Osteocyte (in vitro differentiated cells): Measurements from ENCODE around the gene MRPL30. TPM values are rescaled to one million over a fixed set of nuclear protein-coding genes. Genes with fewer than 3 reads are reported as not detected.
A peak's percentile ranks its signal among the peaks of the same experiment; 100 is the strongest.

Experiments
- DNase-seq: peaks from one replicate; pipeline ENCODE4 v3.0.0; 2021; ENCODE audit warnings: mixed read lengths; ENCODE audit not compliant: unreplicated experiment; ENCODE audit errors: extremely low spot score
- H3K27ac Mint-ChIP-seq: one replicate; pipeline ENCODE4 v1.8.0; 2021; ENCODE audit warnings: mild to moderate bottlenecking, mixed read lengths; ENCODE audit not compliant: unreplicated experiment
- H3K27me3 Mint-ChIP-seq: one replicate; pipeline ENCODE4 v1.8.0; 2021; ENCODE audit warnings: mixed read lengths; ENCODE audit not compliant: unreplicated experiment
- H3K36me3 Mint-ChIP-seq: one replicate; pipeline ENCODE4 v1.8.0; 2021; ENCODE audit warnings: mixed read lengths; ENCODE audit not compliant: unreplicated experiment
- H3K4me1 Mint-ChIP-seq: one replicate; pipeline ENCODE4 v1.8.0; 2021; ENCODE audit warnings: mixed read lengths; ENCODE audit not compliant: unreplicated experiment
- H3K4me3 Mint-ChIP-seq: one replicate; pipeline ENCODE4 v1.8.0; 2021; ENCODE audit warnings: mild to moderate bottlenecking, moderate library complexity, mixed read lengths; ENCODE audit not compliant: unreplicated experiment
- H3K9me3 Mint-ChIP-seq: one replicate; pipeline ENCODE4 v1.8.0; 2021; ENCODE audit warnings: mixed read lengths; ENCODE audit not compliant: unreplicated experiment
- CTCF ChIP-seq: fragments of 200-600 bp; sonication (generic); IDR thresholded peaks from 2 replicates; pipeline ENCODE4 v1.5.0; 2021; ENCODE audit warnings: antibody characterized with exemption, mild to moderate bottlenecking, moderate library complexity
- total RNA-seq: library from RNA; stranded (reverse); gene quantifications from 2 replicates; pipeline ENCODE4 v1.2.1, GENCODE V29; 2021

Gene MRPL30
- total RNA-seq, 1 donor from 2014 or later: 23.1 TPM

DNA sequence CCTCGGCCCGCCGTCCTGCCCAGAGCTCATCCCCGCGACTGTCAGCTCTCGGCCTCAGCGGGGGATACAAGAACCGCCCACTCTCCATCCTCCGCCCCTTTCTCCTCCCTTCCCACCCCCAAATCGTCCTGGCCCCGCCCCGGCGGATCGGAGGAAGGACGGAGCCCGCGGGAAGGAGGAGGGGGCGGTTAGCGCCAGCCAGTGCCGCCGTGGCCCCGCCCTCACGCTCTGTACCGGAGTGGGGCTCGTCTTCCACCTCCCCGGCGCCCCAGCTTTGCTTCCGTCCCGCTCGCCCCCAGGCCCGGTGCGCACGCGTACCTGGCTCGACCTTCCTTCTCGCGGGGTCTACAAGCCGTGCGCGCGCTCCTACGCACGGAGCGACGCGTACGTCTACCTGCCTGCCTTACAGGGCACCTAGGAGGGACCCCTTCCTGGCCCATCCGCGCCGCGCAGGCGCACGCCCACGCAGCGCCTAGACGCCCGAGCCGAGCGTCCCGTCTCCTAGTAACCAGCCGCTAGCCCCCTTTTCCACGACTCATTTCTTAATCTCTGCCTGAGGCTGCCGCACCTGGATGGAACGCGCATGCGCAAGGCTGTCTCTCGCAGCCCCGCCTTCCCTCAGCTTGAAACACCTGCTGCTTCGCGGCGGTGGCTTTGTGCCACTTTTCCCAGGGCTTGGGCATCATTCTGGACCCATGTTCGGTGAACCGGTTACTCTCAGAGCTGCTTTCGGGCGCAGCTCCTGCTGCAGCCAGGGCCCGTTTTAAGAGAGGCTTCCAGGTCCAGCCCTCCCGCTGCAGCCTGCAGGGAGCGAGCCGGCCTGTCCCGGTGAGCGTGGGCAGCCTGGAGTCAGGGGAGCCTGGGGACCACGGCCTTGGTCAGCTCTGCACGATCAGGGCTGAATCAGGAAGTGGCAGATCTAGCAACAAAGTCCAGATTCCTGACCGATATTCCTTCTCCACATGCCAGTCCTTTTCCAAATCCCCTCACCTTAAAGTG is 39.6 kb upstream of the MRPL30 start, which contains the start of gene C2orf15:
Gene C2orf15 (plus strand): TSS at position 598 of the 999 bp plus-strand sequence. CDS start 8,852 bp downstream, outside the sequence.
- H3K4me1 Mint-ChIP-seq: peaks cover 7% of the 10 kb centered on the region
- peak; percentile 96 for DNase-seq
- no peak for TF ChIP-seq CTCF
- H3K9me3 Mint-ChIP-seq: no peaks in the 10 kb centered on the region
- H3K4me3 Mint-ChIP-seq: peak within 1 kb of the TSS; percentile 93
- H3K27ac Mint-ChIP-seq: peak within 1 kb of the TSS; percentile 75
- no peaks in the 10 kb centered on the region for H3K36me3 Mint-ChIP-seq
- H3K27me3 Mint-ChIP-seq: peaks cover 24% of the 10 kb centered on the region

DNA sequence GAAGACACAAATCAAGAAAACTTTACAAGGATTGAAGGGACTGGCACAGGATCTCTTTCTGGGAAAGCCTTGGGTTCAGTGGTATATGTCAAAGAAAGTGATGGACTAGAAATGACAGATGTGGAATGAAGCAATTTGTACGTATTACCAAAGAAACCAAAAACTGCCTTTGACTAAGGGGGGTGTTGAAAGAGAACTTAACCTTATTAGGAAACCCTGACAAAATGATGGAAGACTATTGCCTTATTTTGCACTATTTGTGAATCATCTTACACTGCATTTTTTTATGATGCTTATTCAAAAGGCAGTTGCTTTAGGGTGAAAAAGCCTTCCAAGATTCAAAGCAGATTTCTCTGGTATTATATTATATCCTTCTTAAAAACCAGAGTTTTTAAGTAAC is 30.3 kb upstream of the MRPL30 start:
- H3K36me3 Mint-ChIP-seq: no peaks in the 10 kb centered on the region
- no peaks in the 10 kb centered on the region for H3K9me3 Mint-ChIP-seq
- no peak for TF ChIP-seq CTCF
- DNase-seq: no peak
- H3K27me3 Mint-ChIP-seq: no peaks in the 10 kb centered on the region
- H3K4me3 Mint-ChIP-seq: no peak overlapping the region
- no peak overlapping the region for H3K27ac Mint-ChIP-seq
- H3K4me1 Mint-ChIP-seq: peaks cover 16% of the 10 kb centered on the region

DNA sequence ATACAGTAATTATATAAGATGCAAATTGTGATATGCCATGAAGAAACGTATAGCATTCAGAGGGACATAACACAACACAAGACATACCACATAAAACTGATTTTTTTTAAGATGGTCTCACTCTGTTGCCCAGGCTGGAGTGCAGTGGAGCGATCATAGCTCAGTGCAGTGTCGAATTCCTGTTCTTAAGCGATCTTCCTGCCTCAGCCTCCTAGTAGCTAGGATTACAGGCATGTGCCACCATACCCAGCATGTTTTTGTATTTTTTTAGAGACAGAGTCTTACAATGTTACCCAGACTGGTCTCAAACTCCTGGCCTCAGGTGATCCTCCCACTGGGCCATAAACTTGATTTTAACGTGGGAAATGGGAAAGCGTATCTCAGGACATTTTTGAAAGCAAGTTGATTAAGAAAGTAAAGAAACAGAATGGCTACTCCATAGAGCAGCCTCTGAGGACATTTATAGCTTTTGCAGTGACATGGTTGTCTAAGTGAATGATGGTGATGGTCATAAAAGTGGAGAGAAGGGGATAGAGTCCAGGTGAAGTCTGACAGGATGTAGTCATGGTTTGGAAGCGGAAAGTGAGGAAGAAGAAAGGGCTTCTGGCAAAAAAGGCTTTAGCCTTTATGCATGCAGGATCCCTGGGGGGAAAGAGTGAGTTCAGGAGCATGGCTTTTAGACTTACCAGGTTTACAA is 28.6 kb upstream of the MRPL30 start:
- Mint-ChIP-seq H3K27ac (no peak overlapping the region), H3K27me3 (no peaks in the 10 kb centered on the region)

GRCh38 chr2:99153921-99154604 is 26.9 kb upstream of the MRPL30 start:
- TF ChIP-seq CTCF: no peak
- Mint-ChIP-seq H3K27ac (peak overlapping the region; percentile 92), H3K27me3 (no peaks in the 10 kb centered on the region), H3K4me3 (peak overlapping the region; percentile 87), H3K36me3 (peaks cover 6% of the 10 kb centered on the region), H3K9me3 (no peaks in the 10 kb centered on the region), H3K4me1 (peaks cover 21% of the 10 kb centered on the region)
- DNase-seq: no peak

More for the DNA sequence above, 28.6 kb upstream of the MRPL30 start:
- H3K9me3 Mint-ChIP-seq: no peaks in the 10 kb centered on the region
- peaks cover 21% of the 10 kb centered on the region for H3K4me1 Mint-ChIP-seq
- no peak for TF ChIP-seq CTCF
- no peak for DNase-seq
- H3K36me3 Mint-ChIP-seq: peaks cover 3% of the 10 kb centered on the region
- H3K4me3 Mint-ChIP-seq: no peak overlapping the region
